ENCODE data around the gene EVI5. TPM values are rescaled to one million over a fixed set of nuclear protein-coding genes. Genes with fewer than 3 reads are reported as not detected.

EVI5 gene
- total and polyA plus RNA-seq, 10 of the 15 experiments (the other 5 are each of a cell fraction or from before 2014, with no cell fraction given) = 0.27 to 6.8 (median 1.7) TPM

DNA sequence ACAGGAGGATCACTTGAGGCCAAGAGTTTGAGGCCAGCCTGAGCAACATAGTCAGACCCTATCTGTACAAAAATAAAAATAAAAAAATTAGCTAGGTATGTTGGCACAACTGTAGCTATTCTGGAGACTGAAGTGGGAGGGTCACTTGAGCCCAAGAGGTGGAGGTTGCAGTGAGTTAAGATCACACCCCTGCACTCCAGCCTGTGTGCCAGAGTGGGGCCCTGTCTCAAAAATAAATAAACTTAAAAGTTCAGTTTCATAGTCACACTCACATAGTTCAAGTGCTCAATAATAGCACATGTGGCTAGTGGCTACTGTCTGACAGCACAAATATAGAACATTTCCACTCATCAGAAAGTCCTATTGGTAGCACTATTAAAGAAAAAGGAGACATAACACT is 5.2 kb upstream of the EVI5 start (continued):
- no peak for TF ChIP-seq ASH2L (IDR thresholded peaks at IDR 0.05; ENCODE audit: borderline replicate concordance, low read depth)
- TF ChIP-seq YY1 (IDR thresholded peaks at IDR 0.05; ENCODE audit: low read depth, low read length) = no peak

DNA sequence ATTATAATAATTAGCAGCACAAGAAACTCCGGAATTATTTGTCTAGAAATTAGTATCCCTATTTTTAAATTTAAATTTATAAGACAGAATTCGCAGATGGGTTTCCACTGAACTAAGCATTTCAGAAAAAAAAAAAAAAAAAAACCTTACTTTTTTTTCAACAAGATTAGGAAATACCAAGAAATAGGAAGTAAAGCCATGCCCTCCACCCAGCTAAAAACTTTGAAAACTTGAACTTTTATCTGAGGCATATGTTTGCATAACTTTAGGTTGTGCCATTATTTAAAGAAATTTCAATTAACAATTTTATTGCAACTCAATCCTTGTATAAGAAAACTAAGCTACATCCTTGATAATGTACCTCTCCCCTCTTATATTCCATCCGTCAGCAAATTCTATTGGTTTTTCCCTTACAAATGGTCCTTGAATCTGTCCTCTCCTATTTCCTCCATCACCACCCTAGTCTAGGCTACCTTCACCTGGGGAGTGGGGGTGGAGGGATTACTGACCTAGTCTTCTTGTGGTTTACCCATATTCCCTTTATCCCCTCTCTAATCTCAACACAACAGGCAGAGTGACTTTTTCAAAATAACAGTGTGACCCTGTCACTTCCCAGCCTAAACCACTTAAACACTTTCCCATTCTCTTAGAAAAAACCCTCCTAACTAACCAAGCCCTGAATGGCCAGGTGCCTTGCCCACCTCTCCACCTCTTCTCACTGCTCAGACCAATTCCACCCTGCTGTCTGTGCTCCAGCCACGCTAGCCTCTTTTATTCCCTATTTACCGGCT is 1.4 kb upstream of the EVI5 start:
- intact Hi-C loops (cut with micrococcal nuclease; ENCODE audit: unreplicated experiment) = no loop called here
- no peak for FAIRE-seq
- TF ChIP-seq, protein P1, sequence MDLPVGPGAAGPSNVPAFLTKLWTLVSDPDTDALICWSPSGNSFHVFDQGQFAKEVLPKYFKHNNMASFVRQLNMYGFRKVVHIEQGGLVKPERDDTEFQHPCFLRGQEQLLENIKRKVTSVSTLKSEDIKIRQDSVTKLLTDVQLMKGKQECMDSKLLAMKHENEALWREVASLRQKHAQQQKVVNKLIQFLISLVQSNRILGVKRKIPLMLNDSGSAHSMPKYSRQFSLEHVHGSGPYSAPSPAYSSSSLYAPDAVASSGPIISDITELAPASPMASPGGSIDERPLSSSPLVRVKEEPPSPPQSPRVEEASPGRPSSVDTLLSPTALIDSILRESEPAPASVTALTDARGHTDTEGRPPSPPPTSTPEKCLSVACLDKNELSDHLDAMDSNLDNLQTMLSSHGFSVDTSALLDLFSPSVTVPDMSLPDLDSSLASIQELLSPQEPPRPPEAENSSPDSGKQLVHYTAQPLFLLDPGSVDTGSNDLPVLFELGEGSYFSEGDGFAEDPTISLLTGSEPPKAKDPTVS (IDR thresholded peaks at IDR 0.05; ENCODE audit: low read depth, low read length) = no peak
- TF ChIP-seq SIN3A (IDR thresholded peaks at IDR 0.05; ENCODE audit: low read depth, low read length) = no peak
- no peak for TF ChIP-seq CREM (IDR thresholded peaks at IDR 0.05; ENCODE audit: low read depth)
- TF ChIP-seq EP300 (IDR thresholded peaks at IDR 0.05; ENCODE audit: borderline replicate concordance in 1 of 2, control insufficient read depth in 1 of 2, low read depth in 2 of 2, low read length in 2 of 2) = no peak
- no peak for TF ChIP-seq BRCA1 (IDR thresholded peaks at IDR 0.05; ENCODE audit: low read depth, low read length)
- TF ChIP-seq PAX8 (IDR thresholded peaks at IDR 0.05) = no peak
- TF ChIP-seq, protein P2, sequence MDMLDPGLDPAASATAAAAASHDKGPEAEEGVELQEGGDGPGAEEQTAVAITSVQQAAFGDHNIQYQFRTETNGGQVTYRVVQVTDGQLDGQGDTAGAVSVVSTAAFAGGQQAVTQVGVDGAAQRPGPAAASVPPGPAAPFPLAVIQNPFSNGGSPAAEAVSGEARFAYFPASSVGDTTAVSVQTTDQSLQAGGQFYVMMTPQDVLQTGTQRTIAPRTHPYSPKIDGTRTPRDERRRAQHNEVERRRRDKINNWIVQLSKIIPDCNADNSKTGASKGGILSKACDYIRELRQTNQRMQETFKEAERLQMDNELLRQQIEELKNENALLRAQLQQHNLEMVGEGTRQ (IDR thresholded peaks at IDR 0.05; ENCODE audit: borderline replicate concordance, low read depth, low read length) = no peak
- no peak for TF ChIP-seq RELA (IDR thresholded peaks at IDR 0.05; ENCODE audit: borderline replicate concordance, partially characterized antibody)
- TF ChIP-seq, protein P3, sequence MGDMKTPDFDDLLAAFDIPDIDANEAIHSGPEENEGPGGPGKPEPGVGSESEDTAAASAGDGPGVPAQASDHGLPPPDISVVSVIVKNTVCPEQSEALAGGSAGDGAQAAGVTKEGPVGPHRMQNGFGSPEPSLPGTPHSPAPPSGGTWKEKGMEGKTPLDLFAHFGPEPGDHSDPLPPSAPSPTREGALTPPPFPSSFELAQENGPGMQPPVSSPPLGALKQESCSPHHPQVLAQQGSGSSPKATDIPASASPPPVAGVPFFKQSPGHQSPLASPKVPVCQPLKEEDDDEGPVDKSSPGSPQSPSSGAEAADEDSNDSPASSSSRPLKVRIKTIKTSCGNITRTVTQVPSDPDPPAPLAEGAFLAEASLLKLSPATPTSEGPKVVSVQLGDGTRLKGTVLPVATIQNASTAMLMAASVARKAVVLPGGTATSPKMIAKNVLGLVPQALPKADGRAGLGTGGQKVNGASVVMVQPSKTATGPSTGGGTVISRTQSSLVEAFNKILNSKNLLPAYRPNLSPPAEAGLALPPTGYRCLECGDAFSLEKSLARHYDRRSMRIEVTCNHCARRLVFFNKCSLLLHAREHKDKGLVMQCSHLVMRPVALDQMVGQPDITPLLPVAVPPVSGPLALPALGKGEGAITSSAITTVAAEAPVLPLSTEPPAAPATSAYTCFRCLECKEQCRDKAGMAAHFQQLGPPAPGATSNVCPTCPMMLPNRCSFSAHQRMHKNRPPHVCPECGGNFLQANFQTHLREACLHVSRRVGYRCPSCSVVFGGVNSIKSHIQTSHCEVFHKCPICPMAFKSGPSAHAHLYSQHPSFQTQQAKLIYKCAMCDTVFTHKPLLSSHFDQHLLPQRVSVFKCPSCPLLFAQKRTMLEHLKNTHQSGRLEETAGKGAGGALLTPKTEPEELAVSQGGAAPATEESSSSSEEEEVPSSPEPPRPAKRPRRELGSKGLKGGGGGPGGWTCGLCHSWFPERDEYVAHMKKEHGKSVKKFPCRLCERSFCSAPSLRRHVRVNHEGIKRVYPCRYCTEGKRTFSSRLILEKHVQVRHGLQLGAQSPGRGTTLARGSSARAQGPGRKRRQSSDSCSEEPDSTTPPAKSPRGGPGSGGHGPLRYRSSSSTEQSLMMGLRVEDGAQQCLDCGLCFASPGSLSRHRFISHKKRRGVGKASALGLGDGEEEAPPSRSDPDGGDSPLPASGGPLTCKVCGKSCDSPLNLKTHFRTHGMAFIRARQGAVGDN (IDR thresholded peaks at IDR 0.05) = no peak
- Histone ChIP-seq H3K4me1 (ENCODE audit: control insufficient read depth, insufficient read depth, low read length) (peaks cover 3% of the 10 kb centered on the region), H3K9ac (ENCODE audit: control insufficient read depth, insufficient read depth, low read length) (no peak overlapping the region), H3K36me3 (ENCODE audit: control insufficient read depth in 2 of 2, insufficient read depth in 2 of 2, low read length in 1 of 2) (no peaks in the 10 kb centered on the region), H3K27me3 (replicated peaks in 1 of 2; ENCODE audit: control insufficient read depth in 2 of 2, insufficient read depth in 2 of 2, low read length in 1 of 2) (peaks cover 0 to 3% of the 10 kb centered on the region in 2 experiments; a peak in 2 of 4 replicates), H3K9me3 (replicated peaks; ENCODE audit: control insufficient read depth, insufficient read depth, low read length) (no peaks in the 10 kb centered on the region), H2AFZ (ENCODE audit: control insufficient read depth, low read depth, low read length) (no peak overlapping the region), H3K4me2 (ENCODE audit: control insufficient read depth, insufficient read depth) (no peak overlapping the region), H3K4me3 (no peak overlapping the region), H3K27ac (ENCODE audit: control insufficient read depth, insufficient read depth) (no peak overlapping the region), H4K20me1 (ENCODE audit: control insufficient read depth, insufficient read depth) (no peaks in the 10 kb centered on the region), H3K79me2 (ENCODE audit: control insufficient read depth, insufficient read depth, low read length) (no peaks in the 10 kb centered on the region)
- WGBS (ENCODE audit: insufficient coverage, insufficient replicate concordance, low lambda C conversion rate, missing lambda C conversion rate) = 54% methylated on average over 5 of the region's 5 CpGs
- CTCF ChIA-PET = interaction anchor here (0.8 to 1.1 kb wide), 2 partner anchors 30 to 37 kb away, joined by 3 to 4 read pairs; no protein-coding TSS in a partner anchor
- RAD21 ChIA-PET (ENCODE audit: unreplicated experiment) = no interaction called here
- DNase-seq (ENCODE audit: low read depth, low spot score) = no peak
- no peak for ATAC-seq
- in situ Hi-C loops (cut with MboI) = no loop called here
- SMC1A ChIA-PET (ENCODE audit: uncharacterized antibody, unreplicated experiment) = interaction anchor here (0.6 kb wide), 1 partner anchor 141 kb away, joined by 3 read pairs; no protein-coding TSS in a partner anchor
- BruUV-seq (replicated peaks) = no TSS peak
- POLR2A ChIA-PET = no interaction called here
